Activated T-helper 17 cell treated with anti-CD3 and anti-CD28 coated beads, Interleukin-2, amount 50 U/mL, for 72 hours (primary cell): ENCODE results near the gene CCKAR. TPM values are rescaled to one million over a fixed set of nuclear protein-coding genes. Genes with fewer than 3 reads are reported as not detected.

Experiments
- ATAC-seq: fragments of 150-1000 bp; cut with Tn5 transposase; replicated peaks from 2 replicates; pipeline ENCODE4 v1.10.0; 2021; ENCODE audit warnings: mild to moderate bottlenecking, moderate library complexity
- H3K27ac Mint-ChIP-seq: one replicate; pipeline ENCODE4 v1.8.0; 2022; ENCODE audit warnings: mixed read lengths
- H3K27me3 Mint-ChIP-seq: one replicate; pipeline ENCODE4 v1.8.0; 2022; ENCODE audit warnings: mixed read lengths
- H3K36me3 Mint-ChIP-seq: one replicate; pipeline ENCODE4 v1.8.0; 2022; ENCODE audit warnings: low read depth, mild to moderate bottlenecking, mixed read lengths
- H3K4me1 Mint-ChIP-seq: one replicate; pipeline ENCODE4 v1.8.0; 2022; ENCODE audit warnings: mixed read lengths
- H3K4me3 Mint-ChIP-seq: one replicate; pipeline ENCODE4 v1.8.0; 2022; ENCODE audit warnings: mild to moderate bottlenecking, mixed read lengths
- H3K9me3 Mint-ChIP-seq: one replicate; pipeline ENCODE4 v1.8.0; 2022; ENCODE audit warnings: mixed read lengths
- total RNA-seq, 2 donors: library from RNA; stranded (reverse); gene quantifications; one replicate each; pipeline ENCODE4 v1.2.3, GENCODE V29; 2022

CCKAR gene
- total RNA-seq = not detected

GRCh38 chr4:26490111-26490959, at the start of gene CCKAR:
CCKAR (minus strand) TSS chr4:26490484; CDS start chr4:26490267, 217 bp downstream.
- Mint-ChIP-seq H3K4me1 (no peaks in the 10 kb centered on the region), H3K36me3 (no peaks in the 10 kb centered on the region), H3K27ac (no peak within 1 kb of the TSS), H3K9me3 (no peaks in the 10 kb centered on the region), H3K27me3 (peaks cover 25% of the 10 kb centered on the region), H3K4me3 (no peak within 1 kb of the TSS)
- ATAC-seq = no peak

- Mint-ChIP-seq H3K36me3 (no peaks in the 10 kb centered on the region), H3K4me1 (no peaks in the 10 kb centered on the region), H3K27me3 (no peaks in the 10 kb centered on the region), H3K9me3 (no peaks in the 10 kb centered on the region), H3K27ac (no peak overlapping the region), H3K4me3 (no peak overlapping the region)
- no peak for ATAC-seq
Measured at GRCh38 chr4:26533685-26534084, 43.4 kb upstream of the CCKAR start.

GRCh38 chr4:26531491-26532116, 41.3 kb upstream of the CCKAR start:
- H3K27ac Mint-ChIP-seq = no peak overlapping the region
- H3K9me3 Mint-ChIP-seq = no peaks in the 10 kb centered on the region

GRCh38 chr4:26530099-26530498, 39.8 kb upstream of the CCKAR start:
- no peak overlapping the region for H3K27ac Mint-ChIP-seq
- no peaks in the 10 kb centered on the region for H3K4me1 Mint-ChIP-seq
- no peaks in the 10 kb centered on the region for H3K36me3 Mint-ChIP-seq
- no peak overlapping the region for H3K4me3 Mint-ChIP-seq
- no peaks in the 10 kb centered on the region for H3K9me3 Mint-ChIP-seq
- no peaks in the 10 kb centered on the region for H3K27me3 Mint-ChIP-seq
- no peak for ATAC-seq

More at GRCh38 chr4:26531491-26532116, 41.3 kb upstream of the CCKAR start:
- no peak for ATAC-seq
- Mint-ChIP-seq H3K4me1 (no peaks in the 10 kb centered on the region), H3K36me3 (no peaks in the 10 kb centered on the region), H3K4me3 (no peak overlapping the region), H3K27me3 (no peaks in the 10 kb centered on the region)

- ATAC-seq = no peak
- Mint-ChIP-seq H3K27me3 (no peaks in the 10 kb centered on the region), H3K9me3 (no peaks in the 10 kb centered on the region), H3K27ac (no peak overlapping the region), H3K4me3 (no peak overlapping the region), H3K4me1 (no peaks in the 10 kb centered on the region), H3K36me3 (no peaks in the 10 kb centered on the region)
Measured at GRCh38 chr4:26529479-26529878, 39.2 kb upstream of the CCKAR start.

- H3K36me3 Mint-ChIP-seq = no peaks in the 10 kb centered on the region
- no peak overlapping the region for H3K4me3 Mint-ChIP-seq
- no peak overlapping the region for H3K27ac Mint-ChIP-seq
- peaks cover 6% of the 10 kb centered on the region for H3K27me3 Mint-ChIP-seq
- H3K9me3 Mint-ChIP-seq = no peaks in the 10 kb centered on the region
- ATAC-seq = no peak
- H3K4me1 Mint-ChIP-seq = no peaks in the 10 kb centered on the region
Measured at GRCh38 chr4:26525771-26526150, 35.5 kb upstream of the CCKAR start.

- Mint-ChIP-seq H3K27me3 (peaks cover 6% of the 10 kb centered on the region), H3K9me3 (no peaks in the 10 kb centered on the region), H3K36me3 (no peaks in the 10 kb centered on the region), H3K4me3 (no peak overlapping the region), H3K27ac (no peak overlapping the region), H3K4me1 (no peaks in the 10 kb centered on the region)
- no peak for ATAC-seq
Measured at GRCh38 chr4:26525136-26525770, 35.0 kb upstream of the CCKAR start.

GRCh38 chr4:26524011-26524410, 33.7 kb upstream of the CCKAR start:
- H3K4me1 Mint-ChIP-seq = no peaks in the 10 kb centered on the region
- H3K27ac Mint-ChIP-seq = no peak overlapping the region
- H3K27me3 Mint-ChIP-seq = peaks cover 6% of the 10 kb centered on the region
- no peaks in the 10 kb centered on the region for H3K9me3 Mint-ChIP-seq
- H3K4me3 Mint-ChIP-seq = no peak overlapping the region
- no peaks in the 10 kb centered on the region for H3K36me3 Mint-ChIP-seq
- ATAC-seq = no peak

GRCh38 chr4:26522478-26522877, 32.2 kb upstream of the CCKAR start:
- H3K27me3 Mint-ChIP-seq = peaks cover 6% of the 10 kb centered on the region

GRCh38 chr4:26520728-26521450, 30.6 kb upstream of the CCKAR start:
- H3K36me3 Mint-ChIP-seq = no peaks in the 10 kb centered on the region
- H3K4me3 Mint-ChIP-seq = no peak overlapping the region
- ATAC-seq = no peak
- H3K27ac Mint-ChIP-seq = no peak overlapping the region
- H3K9me3 Mint-ChIP-seq = no peaks in the 10 kb centered on the region
- no peaks in the 10 kb centered on the region for H3K4me1 Mint-ChIP-seq
- H3K27me3 Mint-ChIP-seq = peaks cover 6% of the 10 kb centered on the region

More at GRCh38 chr4:26522478-26522877, 32.2 kb upstream of the CCKAR start:
- no peaks in the 10 kb centered on the region for H3K36me3 Mint-ChIP-seq
- no peaks in the 10 kb centered on the region for H3K4me1 Mint-ChIP-seq
- H3K27ac Mint-ChIP-seq = no peak overlapping the region
- no peak for ATAC-seq
- no peak overlapping the region for H3K4me3 Mint-ChIP-seq
- H3K9me3 Mint-ChIP-seq = no peaks in the 10 kb centered on the region

GRCh38 chr4:26515936-26516335, 25.7 kb upstream of the CCKAR start:
- H3K36me3 Mint-ChIP-seq = no peaks in the 10 kb centered on the region
- no peak overlapping the region for H3K4me3 Mint-ChIP-seq
- H3K9me3 Mint-ChIP-seq = no peaks in the 10 kb centered on the region
- no peak overlapping the region for H3K27ac Mint-ChIP-seq
- H3K27me3 Mint-ChIP-seq = peaks cover 6% of the 10 kb centered on the region
- no peak for ATAC-seq
- H3K4me1 Mint-ChIP-seq = no peaks in the 10 kb centered on the region

GRCh38 chr4:26510334-26510964, 20.2 kb upstream of the CCKAR start:
- Mint-ChIP-seq H3K36me3 (no peaks in the 10 kb centered on the region), H3K9me3 (no peaks in the 10 kb centered on the region), H3K27me3 (peaks cover 11% of the 10 kb centered on the region), H3K27ac (no peak overlapping the region), H3K4me1 (no peaks in the 10 kb centered on the region), H3K4me3 (no peak overlapping the region)
- no peak for ATAC-seq

GRCh38 chr4:26509681-26510333, 19.5 kb upstream of the CCKAR start:
- Mint-ChIP-seq H3K27me3 (peaks cover 11% of the 10 kb centered on the region), H3K4me3 (no peak overlapping the region), H3K36me3 (no peaks in the 10 kb centered on the region), H3K9me3 (no peaks in the 10 kb centered on the region), H3K27ac (no peak overlapping the region), H3K4me1 (no peaks in the 10 kb centered on the region)
- ATAC-seq = no peak

GRCh38 chr4:26507286-26507685, 17.0 kb upstream of the CCKAR start:
- H3K9me3 Mint-ChIP-seq = no peaks in the 10 kb centered on the region
- no peak overlapping the region for H3K4me3 Mint-ChIP-seq
- no peak for ATAC-seq
- H3K27ac Mint-ChIP-seq = no peak overlapping the region
- peaks cover 9% of the 10 kb centered on the region for H3K27me3 Mint-ChIP-seq
- H3K4me1 Mint-ChIP-seq = no peaks in the 10 kb centered on the region
- H3K36me3 Mint-ChIP-seq = no peaks in the 10 kb centered on the region
